GM12874 (cell line): ENCODE measurements around the gene TOM1L1.

Experiments
- CTCF ChIP-seq: IDR thresholded peaks from 2 replicates; pipeline ENCODE4 v1.5.1; 2011; ENCODE audit warnings: low read depth, mild to moderate bottlenecking, control low read depth, low read length, moderate library complexity; ENCODE audit not compliant: insufficient read depth

Gene TOM1L1

GRCh38 chr17:54883939-54884338 is 16.7 kb upstream of the TOM1L1 start:
- no peak for TF ChIP-seq CTCF

GRCh38 chr17:54887787-54888186 is 12.9 kb upstream of the TOM1L1 start:
- TF ChIP-seq CTCF = no peak

- no peak for TF ChIP-seq CTCF
These were observed 12.4 kb upstream of the TOM1L1 start for GRCh38 chr17:54888254-54888653.

- no peak for TF ChIP-seq CTCF
These were observed 11.7 kb upstream of the TOM1L1 start for GRCh38 chr17:54888981-54889380.

- TF ChIP-seq CTCF = 0 out of 2 replicates have a peak, but pooled peaks have one; percentile 7
These were observed 9.4 kb upstream of the TOM1L1 start for GRCh38 chr17:54891176-54891821.

GRCh38 chr17:54892360-54892759 is 8.3 kb upstream of the TOM1L1 start:
- TF ChIP-seq CTCF = no peak

GRCh38 chr17:54898576-54898975 is 2.1 kb upstream of the TOM1L1 start:
- no peak for TF ChIP-seq CTCF
